ENCODE results near the gene ECI1. TPM values are rescaled to one million over a fixed set of nuclear protein-coding genes. Genes with fewer than 3 reads are reported as not detected.

Gene ECI1
- total RNA-seq, 1 donor from 2014 or later: 50.9 TPM

GRCh38 chr16:2190659-2191445 lies 60.5 kb downstream of the ECI1 start:
- H3K36me3 Mint-ChIP-seq (ENCODE audit: unreplicated experiment): no peaks in the 10 kb centered on the region

GRCh38 chr16:2190002-2190658 lies 61.3 kb downstream of the ECI1 start:
- Mint-ChIP-seq H3K4me1 (ENCODE audit: low read depth, unreplicated experiment) (no peaks in the 10 kb centered on the region), H3K9me3 (ENCODE audit: unreplicated experiment) (peaks cover 5% of the 10 kb centered on the region), H3K36me3 (ENCODE audit: unreplicated experiment) (no peaks in the 10 kb centered on the region), H3K27ac (ENCODE audit: unreplicated experiment) (no peak overlapping the region), H3K27me3 (ENCODE audit: unreplicated experiment) (peaks cover 10% of the 10 kb centered on the region), H3K4me3 (ENCODE audit: unreplicated experiment) (no peak overlapping the region)
- DNase-seq: no peak
- TF ChIP-seq CTCF (IDR thresholded peaks at IDR 0.05; ENCODE audit: partially characterized antibody, unreplicated experiment): no peak

More at GRCh38 chr16:2190659-2191445, 60.5 kb downstream of the ECI1 start:
- Mint-ChIP-seq H3K27me3 (ENCODE audit: unreplicated experiment) (peaks cover 10% of the 10 kb centered on the region), H3K4me3 (ENCODE audit: unreplicated experiment) (no peak overlapping the region), H3K27ac (ENCODE audit: unreplicated experiment) (no peak overlapping the region), H3K9me3 (ENCODE audit: unreplicated experiment) (peaks cover 3% of the 10 kb centered on the region), H3K4me1 (ENCODE audit: low read depth, unreplicated experiment) (no peaks in the 10 kb centered on the region)
- no peak for TF ChIP-seq CTCF (IDR thresholded peaks at IDR 0.05; ENCODE audit: partially characterized antibody, unreplicated experiment)
- no peak for DNase-seq

Small RNAs within 50 kb of the gene (microRNA-seq; reads per million reads assigned to microRNA genes)
- 1.8 reads per million, percentile 9 among the genes with 10 or more reads in this experiment for gene MIR3677 (ENCODE audit: unreplicated experiment)
- gene MIR4717 (ENCODE audit: unreplicated experiment): not detected

Other genes with a start within 250 kb of the ECI1 start
- 90.4 TPM for gene ZNF598, start 241.8 kb downstream of the ECI1 start, total RNA-seq (ENCODE audit: unreplicated experiment)
- gene NPW, start 231.8 kb downstream of the ECI1 start, total RNA-seq (ENCODE audit: unreplicated experiment): 0.91 TPM
- 22.3 TPM for gene NHERF2, start 224.7 kb downstream of the ECI1 start, total RNA-seq (ENCODE audit: unreplicated experiment)
- 194 TPM for gene NTHL1, start 203.8 kb downstream of the ECI1 start, total RNA-seq (ENCODE audit: unreplicated experiment)
- gene TSC2, start 203.6 kb downstream of the ECI1 start, total RNA-seq (ENCODE audit: unreplicated experiment): 215 TPM
- 628 TPM for gene PKD1, start 115.7 kb downstream of the ECI1 start, total RNA-seq (ENCODE audit: unreplicated experiment)
- gene RAB26, start 103.0 kb downstream of the ECI1 start, total RNA-seq (ENCODE audit: unreplicated experiment): 292 TPM
- 74.8 TPM for gene TRAF7, start 95.8 kb downstream of the ECI1 start, total RNA-seq (ENCODE audit: unreplicated experiment)
- gene CASKIN1, start 55.0 kb downstream of the ECI1 start, total RNA-seq (ENCODE audit: unreplicated experiment): 31.6 TPM
- 57.9 TPM for gene MLST8, start 46.1 kb downstream of the ECI1 start, total RNA-seq (ENCODE audit: unreplicated experiment)
- gene BRICD5, start 40.7 kb downstream of the ECI1 start, total RNA-seq (ENCODE audit: unreplicated experiment): 30.2 TPM
- gene PGP, start 36.7 kb downstream of the ECI1 start, total RNA-seq (ENCODE audit: unreplicated experiment): 33.9 TPM
- gene E4F1, start 28.0 kb downstream of the ECI1 start, total RNA-seq (ENCODE audit: unreplicated experiment): 53.4 TPM
- 3.4 TPM for gene DNASE1L2, start 15.1 kb downstream of the ECI1 start, total RNA-seq (ENCODE audit: unreplicated experiment)
- 220 TPM for gene RNPS1, start 16.5 kb upstream of the ECI1 start, total RNA-seq (ENCODE audit: unreplicated experiment)
- gene ABCA3, start 89.1 kb upstream of the ECI1 start, total RNA-seq (ENCODE audit: unreplicated experiment): 110 TPM
- 26.4 TPM for gene CCNF, start 177.9 kb upstream of the ECI1 start, total RNA-seq (ENCODE audit: unreplicated experiment)
- gene TEDC2, start 208.5 kb upstream of the ECI1 start, total RNA-seq (ENCODE audit: unreplicated experiment): 21.1 TPM
- gene NTN3, start 219.7 kb upstream of the ECI1 start, total RNA-seq (ENCODE audit: unreplicated experiment): 5.4 TPM
- 58.4 TPM for gene TBC1D24, start 223.5 kb upstream of the ECI1 start, total RNA-seq (ENCODE audit: unreplicated experiment)